Transverse colon (tissue), 4 donors: Measurements from ENCODE around the gene RBM5. TPM values are rescaled to one million over a fixed set of nuclear protein-coding genes. Genes with fewer than 3 reads are reported as not detected.
"Not testable (repeated sequence)": the region's sequence is repeated elsewhere in the genome, so short reads cannot be mapped to it uniquely, and the experiment has no call there.

Experiments
- DNase-seq: peaks from one replicate; pipeline ENCODE4 v3.0.0-alpha.2; 2019
- H3K27ac ChIP-seq, 4 donors: fragments of 200-600 bp; sonication (generic); 2 replicates each; pipeline ENCODE4 v1.5.1; 2016 to 2018; ENCODE audit warnings: inconsistent platforms in 4 of 4
- H3K27me3 ChIP-seq: fragments of 200-600 bp; sonication (generic); 2 replicates; pipeline ENCODE4 v1.5.1; 2017; ENCODE audit warnings: inconsistent platforms
- H3K36me3 ChIP-seq, 4 donors: fragments of 200-600 bp; sonication (generic); 2 replicates each; pipeline ENCODE4 v1.5.1; 2017 to 2019; ENCODE audit warnings: inconsistent platforms in 4 of 4
- H3K4me1 ChIP-seq, 4 donors: fragments of 200-600 bp; sonication (generic); 2 replicates each; pipeline ENCODE4 v1.5.1; 2017 to 2020; ENCODE audit warnings: inconsistent platforms in 4 of 4
- H3K4me3 ChIP-seq, 4 donors: fragments of 200-600 bp; sonication (generic); 1 replicate in 1 of 4; 2 replicates in 3 of 4; pipeline versions ENCODE4 v1.5.1 to v1.6.1; 2017 to 2019; ENCODE audit warnings: inconsistent platforms in 4 of 4
- H3K9me3 ChIP-seq, 2 donors: fragments of 200-600 bp; sonication (generic); 2 replicates each; pipeline ENCODE4 v1.5.1; 2017 to 2019; ENCODE audit warnings: inconsistent platforms in 2 of 2
- CTCF ChIP-seq, 5 experiments: fragments of 200-600 bp in 3 of 5; fragments of 450-650 bp in 2 of 5; sonication (generic) in 3 of 5; IDR thresholded peaks; 1 replicate in 2 of 5; 2 replicates in 3 of 5; pipeline ENCODE4 v1.5.1; 2016 to 2017; ENCODE audit warnings: antibody characterized with exemption in 5 of 5, inconsistent platforms in 3 of 5, mild to moderate bottlenecking in 2 of 5, moderate library complexity in 1 of 5
- EP300 ChIP-seq: sonication (generic); formaldehyde crosslinking; IDR thresholded peaks from one replicate; pipeline ENCODE4 v1.6.1; 2017; ENCODE audit warnings: antibody characterized with exemption, low read depth
- POLR2A ChIP-seq: fragments of 450-650 bp; IDR thresholded peaks from one replicate; pipeline ENCODE4 v1.6.1; 2016; ENCODE audit warnings: antibody characterized with exemption, mild to moderate bottlenecking, moderate library complexity
- POLR2AphosphoS5 ChIP-seq, 3 donors: sonication (generic); formaldehyde crosslinking; IDR thresholded peaks; one replicate each; pipeline ENCODE4 v1.6.1; 2016; ENCODE audit warnings: antibody characterized with exemption in 3 of 3
- WGBS, 2 donors: methylation state at CpG; one replicate each; pipeline ENCODE4 v1.1.5; 2018; ENCODE audit warnings: low coverage in 1 of 2; 5-methylcytosine and 5-hydroxymethylcytosine counted together
- in situ Hi-C, 4 donors: fragments of 200-750 bp; cut with MboI; loops; one replicate each; pipeline versions ENCODE4 v1.15.0 to v1.15.1; 2017; ENCODE audit warnings: low sequenced_read_pairs in 3 of 4, low pct_ligation_motif_present in 1 of 4, low pct_unique_long_range_greater_than_20kb in 1 of 4
- intact Hi-C: fragments of 100-400 bp; cut with DNase I; formaldehyde crosslinking; loops from one replicate; pipeline ENCODE4 v1.15.1; 2023; ENCODE audit warnings: low total_unique reads
- total RNA-seq, 4 donors: library from RNA; depleted of rRNA; stranded (reverse); fragments of >200 nt; gene quantifications; one replicate each; pipeline ENCODE4 v1.1.0, GENCODE V29; 2016

RBM5 gene
- total RNA-seq, 4 donors from 2014 or later = 238 to 391 (median 304) TPM

GRCh38 chr3:50057756-50058155 lies 31.0 kb upstream of the RBM5 start:
- Histone ChIP-seq H3K4me3 (no peak overlapping the region), H3K4me1 (no peaks in the 10 kb centered on the region), H3K36me3 (peaks cover 0 to 80% (median 34%) of the 10 kb centered on the region in 4 donors), H3K27me3 (no peaks in the 10 kb centered on the region), H3K9me3 (no peaks in the 10 kb centered on the region), H3K27ac (no peak overlapping the region)
- WGBS, 2 donors = 92 to 94% methylated on average over 4 to 6 of the region's 6 CpGs
- intact Hi-C loops = no loop called here
- in situ Hi-C loops = no loop called here
- TF ChIP-seq POLR2AphosphoS5 (IDR thresholded peaks at IDR 0.05) = no peak
- no peak for TF ChIP-seq CTCF (IDR thresholded peaks at IDR 0.05)
- TF ChIP-seq POLR2A = no peak
- TF ChIP-seq EP300 = no peak
- no peak for DNase-seq

GRCh38 chr3:50068134-50068533 lies 20.6 kb upstream of the RBM5 start:
- WGBS, 2 donors = 74 to 92% methylated on average over 2 of the region's 2 CpGs
- H3K27ac ChIP-seq = no peak overlapping the region
- H3K9me3 ChIP-seq = no peaks in the 10 kb centered on the region
- in situ Hi-C loops = no loop called here
- H3K36me3 ChIP-seq = peaks cover 0 to 95% (median 51%) of the 10 kb centered on the region in 4 donors
- TF ChIP-seq POLR2A (no peak), POLR2AphosphoS5 (IDR thresholded peaks at IDR 0.05) (no peak), CTCF (IDR thresholded peaks at IDR 0.05) (no peak), EP300 (no peak)
- intact Hi-C loops = no loop called here
- DNase-seq = no peak
- H3K4me3 ChIP-seq = no peak overlapping the region
- H3K4me1 ChIP-seq = no peaks in the 10 kb centered on the region
- H3K27me3 ChIP-seq = no peaks in the 10 kb centered on the region

GRCh38 chr3:50078091-50078490 lies 10.6 kb upstream of the RBM5 start:
- 97 to 100% methylated on average over 1 of the region's 1 CpG for WGBS, 2 donors
- Histone ChIP-seq H3K27ac (no peak overlapping the region), H3K36me3 (peaks cover 0 to 45% (median 16%) of the 10 kb centered on the region in 4 donors), H3K27me3 (no peaks in the 10 kb centered on the region), H3K9me3 (no peaks in the 10 kb centered on the region), H3K4me3 (no peak overlapping the region), H3K4me1 (peaks cover 0 to 11% (median 1%) of the 10 kb centered on the region in 4 donors)
- TF ChIP-seq POLR2A = no peak
- no peak for TF ChIP-seq POLR2AphosphoS5 (IDR thresholded peaks at IDR 0.05)
- no peak for DNase-seq
- in situ Hi-C loops = no loop called here
- intact Hi-C loops = no loop called here

GRCh38 chr3:50078622-50079021 lies 10.1 kb upstream of the RBM5 start:
- no peak for DNase-seq
- H3K27ac ChIP-seq = no peak overlapping the region
- H3K9me3 ChIP-seq = no peaks in the 10 kb centered on the region
- H3K4me1 ChIP-seq = peaks cover 0 to 11% (median 1%) of the 10 kb centered on the region in 4 donors
- H3K27me3 ChIP-seq = no peaks in the 10 kb centered on the region
- intact Hi-C loops (no loop called here), in situ Hi-C loops (no loop called here)
- WGBS, 2 donors = 23% methylated on average over 1 of the region's 1 CpG; no CpG with 5 or more reads in 1 of the 2 donors
- TF ChIP-seq POLR2A (no peak), POLR2AphosphoS5 (IDR thresholded peaks at IDR 0.05) (no peak), CTCF (IDR thresholded peaks at IDR 0.05) (no peak), EP300 (no peak)
- peaks cover 0 to 40% (median 14%) of the 10 kb centered on the region in 4 donors for H3K36me3 ChIP-seq
- H3K4me3 ChIP-seq = no peak overlapping the region

- DNase-seq, H3K36me3 ChIP-seq, H3K27me3 ChIP-seq, in situ Hi-C loops, H3K27ac ChIP-seq, intact Hi-C loops, H3K4me3 ChIP-seq, H3K9me3 ChIP-seq: not testable (repeated sequence)
- H3K4me1 ChIP-seq = peaks cover 2 to 18% (median 3%) of the 10 kb centered on the region in 4 donors
- no CpG with 5 or more reads among the region's 33 CpGs for WGBS, 2 donors
Measured at GRCh38 chr3:50084951-50085350, 3.8 kb upstream of the RBM5 start.
